ENCODE data around the gene RSBN1.
"Not testable (repeated sequence)": the region's sequence is repeated elsewhere in the genome, so short reads cannot be mapped to it uniquely, and the experiment has no call there.

RSBN1 gene

DNA sequence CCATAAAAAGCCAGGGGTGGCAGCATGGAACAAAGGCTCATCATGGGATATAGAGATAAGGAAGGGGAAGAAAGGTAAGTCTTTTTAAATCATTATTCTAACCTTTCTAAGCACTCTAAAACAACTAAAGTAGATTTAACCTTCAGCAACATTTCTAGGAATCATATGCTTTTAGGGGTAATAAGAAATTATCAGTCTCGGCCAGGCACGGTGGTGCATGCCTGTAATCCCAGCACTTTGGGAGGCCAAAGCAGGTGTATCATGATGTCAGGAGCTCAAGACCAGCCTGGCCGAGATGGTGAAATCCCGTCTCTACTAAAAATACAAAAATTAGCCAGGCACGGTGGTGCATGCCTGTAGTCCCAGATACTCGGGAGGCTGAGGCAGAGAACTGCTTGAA is 32.7 kb downstream of the RSBN1 start:
- DNase-seq: no peak

DNA sequence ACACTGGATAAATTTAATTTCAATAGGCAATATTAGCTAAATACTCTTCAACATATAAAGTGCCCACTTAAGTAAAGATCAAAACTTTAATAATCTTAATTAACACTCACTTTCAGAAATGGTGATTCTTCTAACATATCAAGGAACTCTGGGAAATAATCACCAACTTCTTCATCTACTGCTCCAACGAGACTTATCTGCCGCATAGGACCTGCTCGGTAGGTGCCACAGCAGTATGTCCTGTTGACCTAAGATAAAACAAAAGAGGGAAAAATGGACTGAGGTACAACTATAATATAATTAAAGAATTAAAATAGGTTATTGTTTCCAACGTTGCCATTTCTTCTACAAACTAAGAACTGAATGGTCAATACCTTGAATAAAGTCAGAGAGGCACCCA is 34.7 kb downstream of the RSBN1 start:
- DNase-seq: no peak

DNA sequence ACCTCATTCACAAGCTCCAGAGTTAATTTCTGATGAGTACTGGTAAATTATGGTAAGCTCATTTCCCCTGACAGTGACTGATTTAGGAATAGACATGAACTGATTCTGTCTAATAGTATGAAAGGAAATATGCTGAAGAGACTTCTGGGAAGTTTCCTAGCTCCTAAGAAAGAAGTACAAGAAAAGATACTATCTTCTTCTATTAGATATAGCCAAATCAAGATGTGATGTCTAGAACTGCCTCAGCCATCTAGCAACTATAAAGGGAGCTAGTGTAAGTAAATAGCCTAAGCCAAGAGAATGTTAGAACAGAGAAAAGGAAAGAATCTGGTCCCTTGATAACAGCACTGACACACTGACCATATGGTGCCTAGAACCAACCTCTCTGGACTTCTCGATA is 42.2 kb downstream of the RSBN1 start:
- DNase-seq: no peak

DNA sequence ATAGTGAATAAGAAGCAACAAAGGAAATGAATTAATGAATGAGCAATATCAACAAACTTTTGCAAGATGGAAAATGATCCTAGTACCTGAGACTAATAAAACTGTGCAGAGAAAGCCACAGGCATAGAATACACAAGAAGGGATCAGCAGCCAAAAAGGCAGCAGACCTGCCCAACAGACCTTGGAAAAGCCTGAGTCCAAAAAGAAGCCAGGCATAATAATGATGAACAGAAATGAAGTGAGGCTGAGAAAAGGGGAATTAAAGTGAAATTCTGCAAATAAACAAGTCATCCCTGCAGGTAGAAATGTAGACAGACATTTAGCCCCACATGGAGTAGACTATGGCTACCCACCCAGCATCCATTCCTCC is 42.7 kb downstream of the RSBN1 start:
- DNase-seq: no peak

DNA sequence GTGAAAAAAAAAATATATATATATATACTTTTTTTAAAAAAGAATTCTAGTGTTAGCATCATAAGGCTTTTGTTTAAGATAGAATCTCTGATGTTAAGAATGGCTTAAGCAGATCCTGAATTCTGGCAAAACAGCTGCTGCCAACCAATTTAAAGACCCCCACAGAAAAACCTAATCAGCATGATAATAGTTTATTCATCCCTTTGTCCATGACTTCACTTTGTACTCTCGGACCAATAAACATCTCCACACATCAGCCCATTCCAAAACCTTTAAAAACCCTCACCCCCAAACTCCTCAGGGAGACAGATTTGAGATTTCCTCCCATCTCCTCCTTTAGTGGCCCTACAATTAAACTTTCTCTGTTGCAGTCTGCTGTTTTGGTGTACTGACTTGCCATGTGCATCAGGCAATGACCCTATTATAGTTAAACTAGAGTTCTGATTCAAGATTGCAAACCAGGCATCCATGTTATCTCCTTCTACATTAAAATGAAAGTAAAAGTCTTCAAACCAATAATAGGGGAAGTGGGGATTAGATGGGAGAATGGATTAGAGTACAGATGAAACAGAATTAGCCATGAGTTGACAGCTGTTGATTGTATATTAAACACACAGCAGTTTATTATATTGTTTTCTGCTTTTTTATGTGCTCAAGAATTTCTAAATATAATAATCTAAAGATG is 43.2 kb downstream of the RSBN1 start:
- DNase-seq: no peak

DNA sequence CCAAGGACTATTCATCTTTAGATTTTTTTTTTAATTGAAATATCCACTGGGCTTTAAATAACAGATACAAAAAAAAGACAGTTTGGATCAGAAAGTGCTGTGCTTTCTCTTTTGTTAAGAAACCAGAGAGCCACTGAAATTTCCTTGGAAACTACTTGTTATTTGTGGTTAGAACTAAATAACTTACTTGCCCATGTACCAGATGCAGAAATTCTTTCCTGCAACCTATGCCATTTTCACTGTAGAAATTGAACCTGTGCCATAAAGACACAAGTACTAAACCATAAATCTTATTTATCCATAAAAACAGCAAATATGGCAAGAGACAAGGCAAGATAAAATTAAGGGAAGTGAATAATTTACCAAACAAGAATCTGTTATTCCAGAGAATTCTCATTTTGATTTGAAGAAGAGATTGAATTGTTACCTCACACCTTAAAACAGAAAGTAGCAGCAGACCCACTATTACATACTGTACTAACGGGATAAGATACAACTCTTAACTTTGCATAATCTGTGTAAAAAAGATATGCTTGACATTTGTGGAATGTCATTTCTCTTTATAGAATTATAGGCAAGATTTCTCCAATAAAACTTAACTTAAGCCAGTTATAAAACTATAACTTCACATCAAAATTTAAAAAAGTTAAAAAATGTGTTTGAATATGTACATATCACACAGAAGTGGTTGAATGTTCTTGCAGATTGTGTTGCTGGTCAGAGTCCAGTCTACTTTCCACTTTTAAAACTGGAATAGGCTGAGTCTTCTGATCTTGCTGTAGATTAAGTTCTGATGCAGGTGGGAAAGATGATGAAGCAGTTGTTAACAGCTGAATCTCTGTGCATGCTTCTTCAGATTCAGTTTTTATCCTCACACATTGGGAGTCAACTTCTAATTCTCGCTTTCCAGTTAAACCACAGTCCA is 46.7 kb downstream of the RSBN1 start:
- DNase-seq: no peak

DNA sequence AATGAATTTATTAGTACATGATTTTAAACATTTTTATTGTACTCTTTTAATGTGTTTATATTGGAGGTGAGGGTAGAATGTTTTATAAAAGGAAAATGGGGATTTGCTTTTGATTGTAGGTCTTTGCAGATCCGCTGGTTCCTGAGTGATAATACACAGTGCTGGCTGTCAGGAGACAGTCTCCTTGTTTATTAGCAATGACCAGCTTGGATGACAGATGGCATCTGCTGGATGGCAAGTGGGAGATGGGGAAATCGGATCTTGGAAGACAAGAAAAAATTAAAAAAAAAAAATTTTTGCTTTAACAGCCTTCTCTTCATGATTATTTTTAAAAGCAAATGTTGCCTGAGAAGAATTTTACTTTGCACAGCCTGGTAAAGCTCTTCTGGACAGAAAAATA is 48.6 kb downstream of the RSBN1 start:
- no peak for DNase-seq

DNA sequence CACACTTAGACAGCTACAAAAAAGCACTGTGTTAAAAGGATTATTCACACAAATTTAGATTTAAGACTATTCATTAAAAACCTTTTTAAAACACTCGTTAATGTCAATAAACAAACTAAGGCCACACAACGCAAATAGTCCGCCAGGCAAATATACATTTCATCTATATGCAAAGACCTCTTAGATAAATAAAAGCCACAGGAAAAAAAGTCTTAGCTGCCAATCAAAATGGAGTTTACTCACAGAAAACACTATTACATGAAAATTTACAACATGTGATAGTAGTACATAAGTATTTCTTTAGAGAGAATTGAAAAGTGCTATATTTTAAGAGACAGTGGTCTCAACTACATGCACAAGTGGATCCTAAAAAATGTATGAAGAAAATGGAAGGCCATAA is 50.3 kb downstream of the RSBN1 start:
- DNase-seq: no peak

DNA sequence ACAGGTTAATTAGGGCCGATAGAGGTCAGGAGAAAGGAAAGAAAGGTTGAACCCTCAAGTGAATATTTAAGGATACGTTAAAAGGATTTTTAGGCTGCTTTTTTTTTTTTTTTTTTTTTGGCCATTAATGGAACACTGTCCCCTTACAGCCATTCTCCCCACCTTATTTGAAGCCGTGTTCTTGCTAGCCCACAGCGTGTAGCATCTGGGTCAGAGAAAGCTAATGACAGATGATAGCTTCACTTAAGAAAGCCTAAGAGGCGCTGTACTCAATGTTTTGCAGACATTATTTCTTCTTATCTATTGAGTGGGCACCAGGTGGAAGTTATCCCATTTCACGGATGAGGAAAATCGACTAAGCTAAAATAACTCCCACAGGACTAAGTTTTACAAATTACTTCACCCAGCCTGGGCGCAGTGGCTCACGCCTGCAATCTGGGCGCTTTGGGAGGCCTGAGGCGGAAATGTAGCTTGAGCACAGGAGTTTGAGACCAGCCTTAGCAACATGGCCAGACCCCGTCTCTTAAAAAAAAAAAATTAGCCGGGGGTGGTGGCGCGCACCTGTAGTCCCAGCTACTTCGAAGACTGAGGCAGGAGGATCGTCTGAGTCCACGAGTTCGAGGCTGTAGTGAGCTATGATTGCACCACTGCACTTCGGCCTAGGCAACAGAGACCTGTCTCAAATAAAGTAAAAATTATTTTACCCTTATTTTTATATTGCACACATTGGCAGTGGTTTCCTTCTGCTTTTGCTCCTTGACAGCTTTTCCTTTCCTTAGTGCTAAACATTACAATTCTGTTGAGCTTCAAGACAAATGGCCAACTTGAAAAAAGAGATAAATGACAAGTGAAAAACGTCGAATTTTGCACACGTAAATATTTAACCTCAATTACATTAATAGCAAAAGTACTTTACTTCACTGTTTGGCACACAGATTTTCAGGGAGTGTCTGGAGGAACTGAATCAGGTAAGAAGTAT is 51.9 kb downstream of the RSBN1 start:
- no peak for DNase-seq

DNA sequence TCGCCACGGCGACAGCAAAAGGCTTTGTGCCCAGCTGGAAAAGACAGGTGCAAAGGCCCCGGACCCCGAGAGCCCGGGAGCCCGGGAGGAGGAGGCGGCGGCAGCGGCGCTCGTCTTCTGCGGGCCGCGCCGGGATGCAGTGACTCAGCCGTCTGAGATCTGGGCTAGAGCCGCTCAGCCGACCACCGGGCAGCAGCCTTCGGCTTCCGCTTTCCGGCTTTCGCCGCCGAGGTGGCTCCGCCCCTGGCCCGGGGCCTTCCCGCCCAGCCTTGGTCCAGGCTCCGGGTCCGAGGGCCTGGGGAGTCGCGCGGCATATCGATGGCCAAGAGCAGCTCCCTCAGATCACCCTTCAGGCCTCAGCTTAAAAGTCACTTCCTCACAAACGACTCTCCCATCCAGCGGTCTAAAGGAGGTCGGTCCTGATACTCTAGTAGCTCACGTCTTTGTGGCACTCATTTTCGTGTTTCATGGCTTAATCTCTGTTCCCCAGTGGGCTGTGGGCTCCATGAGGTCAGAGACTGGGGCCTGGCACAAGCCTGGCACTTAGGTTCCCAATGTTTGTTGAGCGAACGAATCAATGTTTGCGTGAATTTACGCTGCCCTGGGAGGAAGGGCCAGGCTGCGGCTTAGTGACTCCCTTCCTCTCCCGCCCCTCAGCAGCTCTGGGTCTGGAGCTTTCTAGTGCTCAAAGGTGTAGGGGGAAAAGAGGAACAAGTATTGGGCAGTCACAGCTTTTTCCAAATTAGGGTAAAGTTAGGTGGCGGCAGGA is 52.8 kb downstream of the RSBN1 start, which contains the start of gene PHTF1:
TSS of gene PHTF1 (minus strand) at position 154 of the 769 bp plus-strand sequence. CDS start 783 bp downstream, outside the sequence.
- DNase-seq: peak; percentile 49

DNA sequence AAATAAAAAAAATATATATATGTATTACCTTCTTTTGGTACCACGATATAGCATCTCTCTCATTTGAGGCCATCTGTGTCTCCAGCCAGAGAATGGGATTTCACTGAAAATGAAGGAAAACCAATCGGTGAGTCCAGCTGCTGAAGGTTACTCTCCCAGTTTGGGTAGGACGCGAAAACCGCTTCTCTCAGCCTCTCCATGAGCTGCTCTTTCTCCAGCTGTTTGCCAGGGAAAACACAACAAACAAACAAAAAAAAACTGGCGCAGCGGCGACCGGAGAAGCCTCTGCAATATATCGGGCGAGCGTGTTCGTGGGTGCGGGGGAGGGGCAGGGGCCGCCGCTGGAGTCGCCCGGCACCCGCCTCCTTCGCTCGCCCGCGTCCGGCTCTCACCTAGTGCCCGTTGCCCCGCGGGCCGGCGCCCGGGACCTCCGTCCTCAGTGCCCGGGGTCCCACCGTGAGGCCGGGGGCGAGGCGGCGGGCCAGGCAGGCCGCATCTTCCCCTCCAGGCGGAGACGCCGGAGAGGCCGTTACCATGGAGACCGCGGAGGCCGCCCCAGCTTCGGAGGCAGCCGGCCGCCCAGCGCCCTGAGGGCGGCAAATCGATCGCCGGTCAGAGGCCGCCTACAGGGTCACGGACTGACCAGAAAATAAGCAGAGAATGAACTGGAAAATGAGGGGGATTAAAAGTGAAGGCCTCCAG is 53.5 kb downstream of the RSBN1 start:
- peak; percentile 61 for DNase-seq

DNA sequence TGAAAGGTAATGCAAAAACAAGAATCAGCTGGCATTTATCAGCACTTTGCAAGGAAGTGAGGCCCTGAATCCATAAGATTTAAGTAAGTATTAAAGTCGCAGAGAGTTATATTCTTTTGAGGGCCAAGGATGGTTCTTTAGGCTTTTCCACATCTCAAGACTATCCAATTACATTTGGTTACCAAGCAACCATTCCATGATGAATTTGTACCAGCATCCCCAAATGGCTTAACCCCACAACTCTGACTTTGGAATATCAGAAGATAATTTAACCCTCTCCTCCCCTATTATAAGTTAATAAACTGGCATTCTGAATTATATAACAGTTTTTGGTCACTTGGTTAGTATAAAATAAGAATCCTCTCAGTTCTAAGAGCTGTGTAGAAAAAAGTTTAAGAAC is 55.8 kb downstream of the RSBN1 start:
- DNase-seq: no peak

DNA sequence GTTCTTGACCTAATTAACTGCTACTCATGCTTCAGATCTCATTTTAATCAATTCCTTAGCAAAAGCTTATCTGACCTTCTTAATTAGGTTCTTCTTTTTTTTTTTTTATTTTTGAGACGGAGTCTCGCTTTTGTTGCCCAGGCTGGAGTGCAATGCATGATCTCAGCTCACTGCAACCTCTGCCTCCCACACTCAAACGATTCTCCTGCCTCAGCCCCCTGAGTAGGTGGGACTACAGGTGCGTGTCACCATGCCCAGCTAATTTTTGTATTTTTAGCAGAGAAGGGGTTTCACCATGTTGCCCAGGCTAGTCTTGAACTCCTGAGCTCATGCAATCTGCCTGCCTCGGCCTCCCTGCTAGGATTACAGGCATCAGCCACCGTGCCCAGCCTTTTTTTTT is 58.9 kb downstream of the RSBN1 start:
- DNase-seq: not testable (repeated sequence)

DNA sequence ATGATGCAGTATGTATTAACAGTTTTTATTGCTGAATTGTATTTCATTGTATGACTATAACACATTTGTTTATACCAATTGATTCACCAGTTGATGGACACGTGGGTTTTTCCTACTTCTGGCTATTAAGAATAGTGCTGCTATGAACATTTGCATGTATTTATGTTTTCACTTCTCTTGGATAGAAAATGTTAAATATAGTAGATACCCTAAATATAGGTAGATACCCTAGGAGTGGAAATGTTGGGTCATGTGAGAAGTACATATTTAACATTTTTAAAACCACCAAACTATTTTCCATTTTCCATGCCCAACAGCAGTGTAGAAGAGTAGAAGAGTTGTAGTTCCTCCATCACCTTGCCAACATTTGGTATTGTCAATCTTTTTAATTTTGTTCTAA is 60.8 kb downstream of the RSBN1 start:
- no peak for DNase-seq

DNA sequence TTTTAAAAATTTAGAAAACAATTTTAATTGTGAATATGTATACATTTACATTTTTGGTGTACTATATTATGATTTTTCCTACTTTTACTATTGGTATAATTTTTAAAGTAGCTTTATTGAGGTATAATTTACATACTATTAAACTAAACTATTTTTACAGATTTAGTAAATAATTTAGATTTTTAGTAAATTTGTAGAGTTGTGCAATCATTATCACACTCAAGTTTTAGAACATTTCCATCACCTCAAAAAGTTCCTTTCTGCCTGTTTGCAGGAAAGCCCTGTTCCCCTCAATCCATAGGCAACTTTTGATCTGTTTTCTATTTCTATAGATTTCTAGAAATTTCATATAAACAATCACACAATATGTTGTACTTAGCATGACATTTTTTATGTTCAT is 61.2 kb downstream of the RSBN1 start:
- DNase-seq: no peak

DNA sequence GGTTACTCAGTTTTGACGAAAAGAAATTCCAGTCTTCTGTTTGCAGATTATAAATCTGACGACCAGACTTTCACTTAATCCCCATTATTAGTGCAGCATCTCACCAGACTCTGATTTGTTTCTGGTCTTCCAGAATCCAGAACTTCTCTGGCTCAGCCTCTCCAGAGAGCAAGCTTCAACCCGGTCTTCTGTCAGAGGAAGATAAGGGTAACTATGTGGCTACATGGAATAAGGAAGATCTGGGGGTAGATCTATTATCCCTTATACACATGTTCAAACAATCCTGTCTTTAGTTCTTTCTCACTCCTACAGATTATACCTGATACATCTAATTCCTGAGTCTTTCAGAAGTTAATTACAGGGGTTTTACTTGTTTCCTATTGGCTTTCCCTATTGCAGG is 62.9 kb downstream of the RSBN1 start:
- DNase-seq: no peak

DNA sequence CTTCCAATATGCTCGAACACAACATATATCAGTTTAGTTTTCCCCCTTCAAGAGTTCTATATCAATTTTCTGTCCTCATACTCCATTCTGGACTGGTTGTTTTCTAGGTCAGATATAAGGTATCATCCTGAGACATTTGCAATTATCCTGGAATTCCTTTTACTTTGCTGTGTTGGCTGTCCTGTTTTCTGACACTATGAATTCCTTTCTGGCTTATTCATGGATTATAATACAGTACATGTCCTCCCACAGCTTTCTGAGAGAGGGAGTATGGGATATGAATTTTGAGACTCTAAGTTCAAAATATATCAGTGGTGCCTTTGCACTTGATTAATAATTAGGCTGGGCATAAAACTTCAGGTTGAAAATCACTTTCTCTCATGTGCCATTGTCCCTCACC is 64.9 kb downstream of the RSBN1 start:
- no peak for DNase-seq

DNA sequence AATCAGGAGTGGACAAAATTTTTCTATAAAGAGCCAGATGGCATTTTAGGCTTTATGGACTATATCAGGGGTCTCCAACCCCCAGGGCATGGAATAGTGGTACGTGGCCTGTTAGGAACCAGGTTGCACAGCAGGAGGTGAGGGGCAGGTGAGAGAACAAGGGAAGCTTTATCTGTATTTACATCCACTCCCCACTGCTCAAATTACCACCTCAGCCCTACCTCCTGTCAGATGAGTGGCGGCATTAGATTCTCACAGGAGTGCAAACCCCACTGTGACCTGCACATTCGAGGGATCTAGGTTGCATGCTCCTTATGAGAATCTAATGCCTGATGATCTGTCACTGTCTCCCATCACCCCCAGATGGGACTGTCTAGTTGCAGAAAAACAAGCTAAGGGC is 66.9 kb downstream of the RSBN1 start:
- no peak for DNase-seq

DNA sequence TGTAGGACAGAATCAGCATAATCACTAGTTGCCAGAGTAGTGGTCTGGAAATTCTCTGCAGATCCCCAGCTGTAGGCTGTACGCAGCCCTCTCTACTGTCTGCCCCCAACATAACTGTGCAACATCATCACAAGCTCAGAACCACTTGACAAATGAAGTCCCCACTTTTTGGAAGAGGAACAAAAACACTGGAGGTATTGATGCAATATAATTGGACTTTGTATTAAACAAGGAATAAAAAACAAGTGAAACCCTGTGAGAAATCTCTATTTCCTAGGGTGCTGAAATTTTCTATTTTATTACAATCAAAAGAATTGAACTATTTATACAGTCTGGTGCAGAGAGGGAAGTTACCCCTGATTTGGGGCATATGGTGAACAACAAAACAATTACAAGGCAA is 68.2 kb downstream of the RSBN1 start:
- no peak for DNase-seq

DNA sequence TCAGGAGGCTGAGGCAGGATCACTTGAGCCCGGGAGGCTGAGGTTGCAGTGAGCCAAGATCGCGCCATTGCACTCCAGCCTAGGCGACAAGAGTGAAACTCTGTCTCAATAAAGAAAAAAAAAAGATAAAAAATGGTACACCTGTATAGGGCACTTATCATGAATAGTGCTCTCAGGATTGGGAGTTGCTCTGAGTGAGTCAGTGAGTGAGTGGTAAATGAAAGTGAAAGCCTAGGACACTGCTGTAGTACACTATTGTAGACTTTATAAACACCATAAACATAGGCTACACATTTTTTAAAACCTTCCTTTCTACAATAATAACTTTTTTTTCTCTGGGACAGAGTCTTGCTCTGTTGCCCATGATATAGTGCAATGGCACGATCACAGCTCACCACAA is 69.8 kb downstream of the RSBN1 start:
- DNase-seq: no peak

DNA sequence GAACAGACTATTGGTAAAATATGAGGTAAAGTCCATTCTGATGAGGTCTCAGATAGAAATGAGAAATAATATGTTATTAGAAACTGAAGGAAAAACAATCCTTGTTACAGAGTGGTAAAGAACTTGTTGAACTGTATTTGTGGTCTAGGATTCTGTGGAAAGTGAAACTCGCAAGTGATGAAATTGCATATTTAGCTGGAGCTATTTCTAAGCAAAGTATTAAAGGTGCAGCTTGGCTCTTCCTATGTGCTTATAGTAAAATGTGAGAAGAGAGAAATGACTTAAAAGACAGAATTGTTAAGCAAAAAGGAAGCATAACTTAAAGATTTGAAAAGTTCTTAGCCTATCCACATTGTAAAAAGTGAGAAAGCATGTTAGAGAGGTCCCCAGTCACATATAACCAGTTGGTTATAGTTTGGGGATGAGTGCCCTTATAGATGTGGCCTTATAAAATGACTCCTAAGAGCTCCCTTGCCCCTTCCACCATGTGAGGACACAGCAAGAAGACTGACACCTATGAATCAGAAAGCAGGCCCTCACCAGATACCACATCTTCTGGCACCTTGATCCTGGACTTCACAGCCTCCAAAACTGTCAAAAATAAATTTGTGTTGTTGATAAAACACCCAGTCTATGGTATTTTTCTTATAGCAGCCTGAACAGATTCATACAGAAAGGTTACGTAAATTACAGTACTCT is 77.8 kb downstream of the RSBN1 start:
- DNase-seq: no peak

Measured in stimulated activated CD4-positive, alpha-beta T cell treated with anti-CD3 and anti-CD28 coated beads, Interleukin-4, amount 100 ng/mL, for 24 hours (primary cell).